PFSK-1 (cell line): Measurements from ENCODE around the gene TMEM232.

ENCODE experiments used
- FOXP2 ChIP-seq: optimal IDR thresholded peaks from 2 replicates; pipeline ENCODE3; 2011; ENCODE audit warnings: borderline replicate concordance, control low read depth, inconsistent platforms; ENCODE audit not compliant: insufficient read depth; ENCODE audit errors: extremely low read length, extremely low read depth
- POLR2AphosphoS5 ChIP-seq: IDR thresholded peaks from 2 replicates; pipeline ENCODE4 v1.6.1; 2012; ENCODE audit warnings: low read depth, mild to moderate bottlenecking, control low read depth, low read length, moderate library complexity
- SIN3A ChIP-seq: IDR thresholded peaks from 2 replicates; pipeline ENCODE4 v1.6.1; 2012; ENCODE audit warnings: mild to moderate bottlenecking, low read length, moderate library complexity, borderline replicate concordance; ENCODE audit not compliant: insufficient read depth
- TAF1 ChIP-seq: IDR thresholded peaks from 2 replicates; pipeline ENCODE4 v1.6.1; 2012; ENCODE audit warnings: low read length, control low read depth, borderline replicate concordance; ENCODE audit not compliant: insufficient read depth
- TF ChIP-seq, protein P1 (sequence below), 2 experiments: IDR thresholded peaks; 2 replicates each; pipeline versions ENCODE4 v1.6.1 to v1.8.0; 2011 to 2012; ENCODE audit warnings: low read depth in 2 of 2, low read length in 2 of 2, control low read depth in 1 of 2, inconsistent platforms in 1 of 2, mild to moderate bottlenecking in 1 of 2, moderate library complexity in 1 of 2; ENCODE audit not compliant: insufficient read depth in 1 of 2

The TMEM232 gene

DNA sequence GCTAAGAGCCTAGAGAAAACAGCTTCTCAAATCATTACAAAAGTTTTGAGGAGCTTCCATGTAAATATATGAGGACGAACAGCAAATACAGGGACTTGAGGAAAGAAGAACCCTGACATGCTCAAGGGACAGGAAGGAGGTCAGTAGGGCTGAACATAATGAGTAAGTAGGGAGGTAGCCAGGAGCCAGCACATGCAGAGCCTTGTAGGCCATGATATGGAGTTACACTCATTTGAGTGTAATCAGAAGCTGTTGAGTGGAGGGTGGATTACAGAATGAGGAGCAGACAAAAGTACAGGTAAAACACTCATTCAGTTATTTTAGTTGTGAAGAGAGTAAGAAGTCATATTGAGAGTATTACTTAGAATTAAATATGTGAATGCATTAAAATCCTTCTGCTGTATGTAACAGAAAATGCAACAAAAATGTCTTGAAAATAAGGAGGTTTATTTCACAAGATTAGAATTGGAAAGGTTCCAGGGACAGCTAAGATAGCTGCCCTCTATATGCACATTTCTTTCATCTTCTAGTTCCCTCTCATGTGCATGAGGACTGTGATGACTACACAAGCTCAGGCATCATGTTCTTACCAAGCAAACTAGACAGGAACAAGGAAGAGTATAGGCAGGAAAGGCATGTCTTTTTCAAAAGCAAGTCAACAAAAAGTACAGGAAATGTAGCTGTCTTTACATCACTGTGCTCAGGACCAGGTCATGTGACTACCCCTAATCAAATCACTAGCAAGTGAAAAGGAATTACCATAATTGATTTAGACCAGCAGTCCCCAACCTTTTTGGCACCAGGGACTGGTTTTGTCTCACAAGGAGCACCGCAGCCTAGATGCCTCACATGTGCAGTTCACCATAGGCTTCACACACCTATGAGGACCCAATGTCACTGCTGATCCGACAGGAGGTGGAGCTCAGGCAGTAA, 87.2 kb downstream of the TMEM232 start:
- TF ChIP-seq FOXP2 (no peak), TAF1 (no peak), POLR2AphosphoS5 (no peak), SIN3A (no peak)
- TF ChIP-seq, protein P1, sequence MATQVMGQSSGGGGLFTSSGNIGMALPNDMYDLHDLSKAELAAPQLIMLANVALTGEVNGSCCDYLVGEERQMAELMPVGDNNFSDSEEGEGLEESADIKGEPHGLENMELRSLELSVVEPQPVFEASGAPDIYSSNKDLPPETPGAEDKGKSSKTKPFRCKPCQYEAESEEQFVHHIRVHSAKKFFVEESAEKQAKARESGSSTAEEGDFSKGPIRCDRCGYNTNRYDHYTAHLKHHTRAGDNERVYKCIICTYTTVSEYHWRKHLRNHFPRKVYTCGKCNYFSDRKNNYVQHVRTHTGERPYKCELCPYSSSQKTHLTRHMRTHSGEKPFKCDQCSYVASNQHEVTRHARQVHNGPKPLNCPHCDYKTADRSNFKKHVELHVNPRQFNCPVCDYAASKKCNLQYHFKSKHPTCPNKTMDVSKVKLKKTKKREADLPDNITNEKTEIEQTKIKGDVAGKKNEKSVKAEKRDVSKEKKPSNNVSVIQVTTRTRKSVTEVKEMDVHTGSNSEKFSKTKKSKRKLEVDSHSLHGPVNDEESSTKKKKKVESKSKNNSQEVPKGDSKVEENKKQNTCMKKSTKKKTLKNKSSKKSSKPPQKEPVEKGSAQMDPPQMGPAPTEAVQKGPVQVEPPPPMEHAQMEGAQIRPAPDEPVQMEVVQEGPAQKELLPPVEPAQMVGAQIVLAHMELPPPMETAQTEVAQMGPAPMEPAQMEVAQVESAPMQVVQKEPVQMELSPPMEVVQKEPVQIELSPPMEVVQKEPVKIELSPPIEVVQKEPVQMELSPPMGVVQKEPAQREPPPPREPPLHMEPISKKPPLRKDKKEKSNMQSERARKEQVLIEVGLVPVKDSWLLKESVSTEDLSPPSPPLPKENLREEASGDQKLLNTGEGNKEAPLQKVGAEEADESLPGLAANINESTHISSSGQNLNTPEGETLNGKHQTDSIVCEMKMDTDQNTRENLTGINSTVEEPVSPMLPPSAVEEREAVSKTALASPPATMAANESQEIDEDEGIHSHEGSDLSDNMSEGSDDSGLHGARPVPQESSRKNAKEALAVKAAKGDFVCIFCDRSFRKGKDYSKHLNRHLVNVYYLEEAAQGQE (IDR thresholded peaks at IDR 0.05; ENCODE audit: insufficient read depth in 1 of 2, low read depth in 2 of 2, low read length in 2 of 2), result no peak

DNA sequence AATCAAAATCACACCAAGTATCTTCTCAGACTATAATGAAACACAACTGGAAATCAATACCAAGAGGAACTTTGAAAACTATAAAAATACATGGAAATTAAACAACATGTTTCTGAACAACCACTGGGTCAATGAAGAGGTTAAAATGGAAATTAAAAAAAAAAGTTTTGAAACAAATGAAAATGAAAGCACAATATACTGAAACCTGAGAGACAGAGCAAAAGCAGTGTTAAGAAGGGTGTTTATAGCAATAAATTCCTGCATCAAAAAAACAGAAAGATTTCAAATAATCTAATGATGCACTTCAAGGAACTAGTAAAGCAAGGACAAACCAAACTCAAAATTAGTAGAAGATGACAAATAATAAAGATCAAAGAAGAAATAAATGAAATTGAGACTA, 92.0 kb downstream of the TMEM232 start:
- TF ChIP-seq TAF1, result no peak

DNA sequence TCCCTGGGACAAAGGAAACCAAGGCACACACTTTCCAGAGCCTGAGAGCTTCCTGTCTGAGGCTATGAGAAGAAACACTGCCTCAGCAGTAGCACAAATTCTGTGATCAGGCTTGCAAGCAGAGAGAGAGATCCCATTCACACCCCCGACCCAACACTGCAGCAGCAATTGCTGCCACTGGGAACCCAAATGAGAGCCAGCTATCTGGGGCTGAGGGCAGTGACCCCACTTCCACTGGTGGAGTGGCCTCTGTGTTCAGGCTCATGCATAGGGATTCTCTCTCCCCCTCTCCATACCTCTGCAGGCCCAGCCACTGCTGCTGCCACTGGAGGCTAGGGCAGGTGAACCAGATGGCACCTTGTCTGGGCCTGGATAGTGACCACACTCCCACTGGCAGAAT, 95.2 kb downstream of the TMEM232 start:
- TF ChIP-seq TAF1, result no peak
- TF ChIP-seq POLR2AphosphoS5, result no peak
- TF ChIP-seq FOXP2, result no peak
- TF ChIP-seq, protein P1 (IDR thresholded peaks at IDR 0.05; ENCODE audit: insufficient read depth in 1 of 2, low read depth in 2 of 2, low read length in 2 of 2), result no peak
- no peak for TF ChIP-seq SIN3A

DNA sequence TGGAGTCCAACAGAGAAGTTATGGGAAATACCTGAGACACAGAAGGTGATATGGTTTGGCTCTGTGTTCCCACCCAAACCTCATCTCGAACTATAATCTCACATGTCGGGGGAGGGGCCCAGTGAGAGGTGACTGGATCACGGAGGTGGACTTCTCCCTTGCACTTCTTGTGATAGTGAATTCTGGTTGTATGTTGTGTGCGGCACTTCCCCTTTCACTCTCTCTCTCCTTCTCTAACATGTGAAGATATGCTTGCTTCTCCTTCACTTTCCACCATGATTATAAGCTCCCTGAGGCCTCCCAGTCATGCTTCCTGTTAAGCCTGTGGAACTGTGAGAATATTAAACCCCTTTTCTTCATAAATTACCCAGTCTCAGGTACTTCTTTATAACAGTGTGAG, 96.1 kb downstream of the TMEM232 start:
- TF ChIP-seq SIN3A (no peak), TAF1 (no peak), POLR2AphosphoS5 (no peak), FOXP2 (no peak)
- TF ChIP-seq, protein P1 (IDR thresholded peaks at IDR 0.05; ENCODE audit: insufficient read depth in 1 of 2, low read depth in 2 of 2, low read length in 2 of 2), result no peak

DNA sequence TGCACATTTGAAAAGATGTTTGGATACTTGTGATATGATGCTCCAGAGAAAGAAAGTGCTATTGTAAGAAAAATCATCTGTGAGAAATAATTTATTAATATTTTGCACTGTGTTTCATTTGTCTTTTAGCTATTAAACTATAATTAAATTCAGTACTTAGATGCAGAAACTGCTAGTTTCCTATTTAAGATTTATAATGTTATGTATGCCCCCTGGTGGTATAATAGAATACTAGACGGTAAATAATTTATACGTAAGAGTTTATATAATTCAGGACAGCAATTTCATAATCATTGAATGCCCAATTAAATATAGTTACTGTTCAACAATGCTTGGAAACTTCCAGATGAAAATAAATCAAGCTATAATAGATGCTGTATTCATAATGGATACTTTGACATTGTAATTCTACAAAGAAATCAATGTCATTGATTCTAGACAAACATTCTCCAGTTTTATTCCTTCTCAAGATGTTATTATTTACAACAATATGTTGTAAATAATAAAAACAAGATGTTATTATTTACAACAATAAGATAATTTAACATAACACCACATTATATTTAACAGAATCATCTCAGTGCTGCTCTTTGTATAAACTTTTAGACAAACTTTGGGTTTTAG, 101.0 kb downstream of the TMEM232 start:
- no peak for TF ChIP-seq TAF1
- TF ChIP-seq SIN3A, result no peak
- TF ChIP-seq FOXP2, result no peak
- TF ChIP-seq POLR2AphosphoS5, result no peak
- TF ChIP-seq, protein P1 (IDR thresholded peaks at IDR 0.05; ENCODE audit: insufficient read depth in 1 of 2, low read depth in 2 of 2, low read length in 2 of 2), result no peak
